ENCODE results near the gene WDHD1.
A peak's percentile ranks its signal among the peaks of the same experiment; 100 is the strongest.

WDHD1 gene

GRCh38 chr14:54985156-54985555, 41.7 kb downstream of the WDHD1 start:
- Histone ChIP-seq H3K4me2 (no peak overlapping the region), H3K4me1 (ENCODE audit: low read depth, poor library complexity, severe bottlenecking) (no peaks in the 10 kb centered on the region), H3K27me3 (ENCODE audit: insufficient read depth, low read depth) (no peaks in the 10 kb centered on the region), H3K9ac (no peak overlapping the region), H3K27ac (no peak overlapping the region), H3K36me3 (ENCODE audit: insufficient read depth) (no peaks in the 10 kb centered on the region), H3K4me3 (IDR thresholded peaks at IDR 0.05; ENCODE audit: insufficient read depth, low read depth, low read length) (no peak overlapping the region), H2AFZ (ENCODE audit: low read depth) (no peak overlapping the region), H4K20me1 (ENCODE audit: insufficient read depth) (no peaks in the 10 kb centered on the region), H3K79me2 (ENCODE audit: insufficient read depth, low read depth) (no peaks in the 10 kb centered on the region)
- TF ChIP-seq CTCF (conservative IDR thresholded peaks at IDR 0.05; ENCODE audit: low read depth, low read length): no peak

GRCh38 chr14:54981698-54982097, 45.2 kb downstream of the WDHD1 start:
- Histone ChIP-seq H3K79me2 (ENCODE audit: insufficient read depth, low read depth) (no peaks in the 10 kb centered on the region), H3K4me3 (IDR thresholded peaks at IDR 0.05; ENCODE audit: insufficient read depth, low read depth, low read length) (no peak overlapping the region), H2AFZ (ENCODE audit: low read depth) (no peak overlapping the region), H3K36me3 (ENCODE audit: insufficient read depth) (no peaks in the 10 kb centered on the region), H3K27ac (no peak overlapping the region), H3K4me2 (no peak overlapping the region), H3K9ac (no peak overlapping the region), H4K20me1 (ENCODE audit: insufficient read depth) (no peaks in the 10 kb centered on the region), H3K27me3 (ENCODE audit: insufficient read depth, low read depth) (no peaks in the 10 kb centered on the region), H3K4me1 (ENCODE audit: low read depth, poor library complexity, severe bottlenecking) (no peaks in the 10 kb centered on the region)
- TF ChIP-seq CTCF (conservative IDR thresholded peaks at IDR 0.05; ENCODE audit: low read depth, low read length): 0 out of 2 replicates have a peak, but pooled peaks have one; percentile 35

GRCh38 chr14:54979039-54979438, 47.9 kb downstream of the WDHD1 start:
- Histone ChIP-seq H3K36me3 (ENCODE audit: insufficient read depth) (no peaks in the 10 kb centered on the region), H3K4me3 (IDR thresholded peaks at IDR 0.05; ENCODE audit: insufficient read depth, low read depth, low read length) (no peak overlapping the region), H3K79me2 (ENCODE audit: insufficient read depth, low read depth) (no peaks in the 10 kb centered on the region), H3K27ac (no peak overlapping the region), H4K20me1 (ENCODE audit: insufficient read depth) (no peaks in the 10 kb centered on the region), H2AFZ (ENCODE audit: low read depth) (no peak overlapping the region), H3K4me1 (ENCODE audit: low read depth, poor library complexity, severe bottlenecking) (no peaks in the 10 kb centered on the region), H3K9ac (no peak overlapping the region), H3K27me3 (ENCODE audit: insufficient read depth, low read depth) (no peaks in the 10 kb centered on the region), H3K4me2 (no peak overlapping the region)
- no peak for TF ChIP-seq CTCF (conservative IDR thresholded peaks at IDR 0.05; ENCODE audit: low read depth, low read length)

GRCh38 chr14:54976316-54976715, 50.6 kb downstream of the WDHD1 start:
- no peak overlapping the region for H3K27ac ChIP-seq
- no peak overlapping the region for H3K9ac ChIP-seq
- H4K20me1 ChIP-seq (ENCODE audit: insufficient read depth): no peaks in the 10 kb centered on the region
- no peak overlapping the region for H3K4me2 ChIP-seq
- H3K4me3 ChIP-seq (IDR thresholded peaks at IDR 0.05; ENCODE audit: insufficient read depth, low read depth, low read length): no peak overlapping the region
- no peak overlapping the region for H2AFZ ChIP-seq (ENCODE audit: low read depth)
- H3K27me3 ChIP-seq (ENCODE audit: insufficient read depth, low read depth): no peaks in the 10 kb centered on the region
- H3K79me2 ChIP-seq (ENCODE audit: insufficient read depth, low read depth): no peaks in the 10 kb centered on the region
- H3K36me3 ChIP-seq (ENCODE audit: insufficient read depth): no peaks in the 10 kb centered on the region
- no peak for TF ChIP-seq CTCF (conservative IDR thresholded peaks at IDR 0.05; ENCODE audit: low read depth, low read length)
- no peaks in the 10 kb centered on the region for H3K4me1 ChIP-seq (ENCODE audit: low read depth, poor library complexity, severe bottlenecking)
